Endodermal cell (in vitro differentiated cells): ENCODE data around the gene ZSCAN9. TPM values are rescaled to one million over a fixed set of nuclear protein-coding genes. Genes with fewer than 3 reads are reported as not detected.

Source experiments
- DNase-seq: peaks from one replicate; pipeline ENCODE4 v3.0.0-alpha.2; 2017
- H3K27ac ChIP-seq: 2 replicates; pipeline ENCODE4 v1.5.1; 2013; ENCODE audit warnings: mild to moderate bottlenecking, low read depth, low read length, moderate library complexity
- H3K27me3 ChIP-seq: 2 replicates; pipeline ENCODE4 v1.6.1; 2013; ENCODE audit warnings: mild to moderate bottlenecking, low read length, moderate library complexity; ENCODE audit not compliant: insufficient read depth, control insufficient read depth, poor library complexity, severe bottlenecking
- H3K36me3 ChIP-seq: 2 replicates; pipeline ENCODE4 v1.7.0; 2013; ENCODE audit warnings: mild to moderate bottlenecking, low read length, moderate library complexity; ENCODE audit not compliant: control insufficient read depth, insufficient read depth
- H3K4me1 ChIP-seq: one replicate; pipeline ENCODE4 v1.7.0; 2013; ENCODE audit warnings: low read length; ENCODE audit not compliant: control insufficient read depth, insufficient read depth
- H3K4me3 ChIP-seq: 2 replicates; pipeline ENCODE4 v1.5.1; 2013; ENCODE audit warnings: mild to moderate bottlenecking, low read length, moderate library complexity
- H3K9ac ChIP-seq: 2 replicates; pipeline ENCODE4 v1.6.1; 2013; ENCODE audit warnings: mild to moderate bottlenecking, low read length, moderate library complexity; ENCODE audit not compliant: poor library complexity, severe bottlenecking; ENCODE audit errors: extremely low read depth
- H3K9me3 ChIP-seq: 2 replicates; pipeline ENCODE4 v1.6.1; 2013; ENCODE audit warnings: mild to moderate bottlenecking, low read length, moderate library complexity; ENCODE audit not compliant: control insufficient read depth
- H3K27ac Mint-ChIP-seq: 2 replicates; pipeline ENCODE4 v1.8.0; 2020; ENCODE audit warnings: mixed read lengths
- H3K27me3 Mint-ChIP-seq: 2 replicates; pipeline ENCODE4 v1.8.0; 2021; ENCODE audit warnings: mild to moderate bottlenecking, mixed read lengths; ENCODE audit not compliant: insufficient read depth
- H3K36me3 Mint-ChIP-seq: 2 replicates; pipeline ENCODE4 v1.8.0; 2020; ENCODE audit warnings: low read depth, mixed read lengths
- H3K4me1 Mint-ChIP-seq: 2 replicates; pipeline ENCODE4 v1.8.0; 2020; ENCODE audit warnings: mixed read lengths
- H3K4me3 Mint-ChIP-seq: 2 replicates; pipeline ENCODE4 v1.8.0; 2020; ENCODE audit warnings: mild to moderate bottlenecking, moderate library complexity, mixed read lengths
- H3K9me3 Mint-ChIP-seq: 2 replicates; pipeline ENCODE4 v1.8.0; 2020; ENCODE audit warnings: mild to moderate bottlenecking, mixed read lengths
- WGBS, 2 experiments: methylation state at CpG; one replicate each; pipeline versions ENCODE4 v1.1.5 to v1.1.7; 2013; ENCODE audit warnings: missing lambda C conversion rate in 2 of 2, mixed read lengths in 1 of 2; ENCODE audit not compliant: insufficient coverage in 1 of 2, insufficient read length in 1 of 2; 5-methylcytosine and 5-hydroxymethylcytosine counted together
- total RNA-seq, 2 donors: library from RNA; stranded (reverse); fragmentation: NEBNext Ultra II Directional in 1 of 2; extraction: Animal tissue kit (Norgen Biotek cat#: 25700) in 1 of 2; gene quantifications; 2 replicates in 1 of 2; 3 replicates in 1 of 2; pipeline ENCODE4 v1.2.1, GENCODE V29; 2021
- TF ChIP-seq, protein P1 (sequence below): fragments of 200-600 bp; sonication (generic); conservative IDR thresholded peaks from 2 replicates; pipeline ENCODE4 v1.5.0; 2021; ENCODE audit warnings: antibody characterized with exemption, mild to moderate bottlenecking

The ZSCAN9 gene
- total RNA-seq, 2 donors from 2014 or later: 23.1 to 32.1 TPM

DNA sequence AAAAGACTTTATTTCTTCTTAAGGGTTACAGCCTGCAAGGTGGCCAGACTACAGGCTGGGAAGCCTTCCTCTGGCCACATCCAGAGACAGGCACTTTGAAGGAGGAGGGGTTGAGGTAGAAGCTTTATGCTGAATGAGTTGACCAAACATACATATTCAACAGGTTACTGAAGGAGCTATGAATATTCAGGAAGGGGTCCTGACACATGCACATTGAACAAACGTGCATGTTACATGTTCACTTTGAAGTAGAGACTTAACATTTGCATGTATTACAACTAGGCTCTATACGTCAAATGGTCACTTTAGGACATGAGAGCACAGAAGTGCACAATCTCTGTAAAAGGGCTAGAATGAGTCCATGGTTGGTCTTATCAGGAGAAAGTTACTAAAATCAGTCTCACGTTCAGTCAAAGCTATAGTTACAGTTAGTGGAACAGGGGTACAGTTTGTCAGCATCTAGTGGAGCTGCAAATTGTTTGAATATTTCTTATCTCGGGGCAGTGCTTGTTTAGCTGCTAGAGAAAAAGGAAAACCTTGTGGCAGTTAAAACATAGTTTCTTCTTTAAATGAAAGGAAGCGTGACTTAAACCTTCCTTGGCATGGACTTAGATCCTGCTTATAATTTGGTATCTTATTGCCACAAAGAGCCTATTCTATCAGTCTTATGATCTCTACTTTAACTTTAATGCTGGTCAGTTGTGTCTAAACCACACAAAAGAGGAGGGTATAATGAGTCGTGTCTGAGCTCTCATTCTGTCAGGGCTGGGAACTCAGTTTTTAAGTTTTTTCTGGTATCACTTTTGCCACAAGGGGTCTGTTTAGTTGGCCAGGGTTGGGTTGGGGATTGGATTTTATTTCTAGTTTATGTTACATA is 4.6 kb upstream of the ZSCAN9 start:
- Mint-ChIP-seq H3K27me3 (peaks cover 66% of the 10 kb centered on the region), H3K4me1 (peaks cover 3% of the 10 kb centered on the region), H3K4me3 (no peak overlapping the region), H3K9me3 (no peaks in the 10 kb centered on the region), H3K27ac (no peak overlapping the region), H3K36me3 (no peaks in the 10 kb centered on the region)
- H3K4me3 ChIP-seq: no peak overlapping the region
- TF ChIP-seq, protein P1, sequence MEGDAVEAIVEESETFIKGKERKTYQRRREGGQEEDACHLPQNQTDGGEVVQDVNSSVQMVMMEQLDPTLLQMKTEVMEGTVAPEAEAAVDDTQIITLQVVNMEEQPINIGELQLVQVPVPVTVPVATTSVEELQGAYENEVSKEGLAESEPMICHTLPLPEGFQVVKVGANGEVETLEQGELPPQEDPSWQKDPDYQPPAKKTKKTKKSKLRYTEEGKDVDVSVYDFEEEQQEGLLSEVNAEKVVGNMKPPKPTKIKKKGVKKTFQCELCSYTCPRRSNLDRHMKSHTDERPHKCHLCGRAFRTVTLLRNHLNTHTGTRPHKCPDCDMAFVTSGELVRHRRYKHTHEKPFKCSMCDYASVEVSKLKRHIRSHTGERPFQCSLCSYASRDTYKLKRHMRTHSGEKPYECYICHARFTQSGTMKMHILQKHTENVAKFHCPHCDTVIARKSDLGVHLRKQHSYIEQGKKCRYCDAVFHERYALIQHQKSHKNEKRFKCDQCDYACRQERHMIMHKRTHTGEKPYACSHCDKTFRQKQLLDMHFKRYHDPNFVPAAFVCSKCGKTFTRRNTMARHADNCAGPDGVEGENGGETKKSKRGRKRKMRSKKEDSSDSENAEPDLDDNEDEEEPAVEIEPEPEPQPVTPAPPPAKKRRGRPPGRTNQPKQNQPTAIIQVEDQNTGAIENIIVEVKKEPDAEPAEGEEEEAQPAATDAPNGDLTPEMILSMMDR: peak; percentile 25
- no peaks in the 10 kb centered on the region for H3K36me3 ChIP-seq
- no peak overlapping the region for H3K27ac ChIP-seq
- H3K27me3 ChIP-seq: peaks cover 48% of the 10 kb centered on the region
- DNase-seq: no peak
- H3K9me3 ChIP-seq: no peaks in the 10 kb centered on the region
- H3K4me1 ChIP-seq: no peaks in the 10 kb centered on the region
- no peak overlapping the region for H3K9ac ChIP-seq
- 66 to 68% methylated on average over 5 to 6 of the region's 6 CpGs for WGBS, 2 experiments

DNA sequence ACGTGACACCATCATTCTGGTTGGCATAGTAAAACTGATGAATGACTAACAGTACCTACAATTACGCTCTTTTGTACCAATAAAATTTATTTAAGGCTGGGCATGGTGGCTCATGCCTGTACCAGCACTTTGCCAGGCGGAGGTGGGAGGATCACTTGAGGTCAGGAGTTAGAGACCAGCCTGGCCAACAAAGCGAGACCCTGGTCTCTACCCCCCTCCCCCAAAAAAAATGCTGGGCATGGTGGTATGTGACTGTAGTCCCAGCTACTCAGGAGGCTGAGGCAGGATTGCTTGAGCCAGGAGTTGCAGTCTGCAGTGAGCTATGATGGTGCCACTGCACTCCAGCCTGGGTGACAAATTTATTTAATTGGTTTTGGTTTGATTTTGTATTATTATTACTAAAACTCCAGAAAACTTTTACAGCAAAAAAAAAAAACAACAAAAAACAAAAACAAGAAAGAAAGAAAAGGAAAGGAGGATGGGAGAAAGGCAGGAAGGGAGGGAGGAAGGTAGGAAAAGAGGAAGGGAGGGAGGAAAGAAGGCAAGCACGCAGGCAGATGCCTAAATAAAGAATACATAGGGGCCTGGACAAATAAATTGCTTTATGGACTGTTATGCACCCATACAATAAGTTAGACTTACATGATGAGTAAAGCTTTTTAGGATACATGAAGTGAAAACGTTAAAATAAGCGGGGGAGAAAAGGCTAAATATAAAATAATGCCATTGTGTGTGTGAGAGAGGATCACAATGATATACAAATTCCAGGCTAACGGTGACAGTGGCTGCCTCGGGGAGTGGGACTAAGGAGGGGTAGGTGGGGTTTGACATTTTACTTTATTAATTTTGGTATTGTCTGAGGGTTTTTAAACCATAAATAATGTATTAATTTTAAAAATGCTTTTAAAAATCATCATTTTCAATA is 682 bp upstream of the ZSCAN9 start:
- peaks cover 25% of the 10 kb centered on the region for H3K36me3 ChIP-seq
- peaks cover 46% of the 10 kb centered on the region for H3K27me3 ChIP-seq
- Mint-ChIP-seq H3K27me3 (peaks cover 49% of the 10 kb centered on the region), H3K36me3 (peaks cover 23% of the 10 kb centered on the region), H3K9me3 (peaks cover 2% of the 10 kb centered on the region), H3K4me1 (peaks cover 3% of the 10 kb centered on the region), H3K4me3 (peak overlapping the region; percentile 94), H3K27ac (peak overlapping the region; percentile 91)
- no peaks in the 10 kb centered on the region for H3K4me1 ChIP-seq
- no peaks in the 10 kb centered on the region for H3K9me3 ChIP-seq
- TF ChIP-seq, protein P1: no peak
- peak overlapping the region; percentile 96 for H3K4me3 ChIP-seq
- DNase-seq: peak; percentile 49
- no peak overlapping the region for H3K27ac ChIP-seq
- H3K9ac ChIP-seq: peak overlapping the region; percentile 65
- 52 to 68% methylated on average over 2 to 9 of the region's 9 CpGs for whole genome bisulfite sequencing, 2 experiments

- H3K27me3 ChIP-seq: peaks cover 25% of the 10 kb centered on the region
- H3K9me3 Mint-ChIP-seq: peaks cover 15% of the 10 kb centered on the region
- no peak overlapping the region for H3K27ac ChIP-seq
- H3K36me3 Mint-ChIP-seq: peaks cover 43% of the 10 kb centered on the region
- peaks cover 45% of the 10 kb centered on the region for H3K36me3 ChIP-seq
- H3K9ac ChIP-seq: peak overlapping the region; percentile 65
- peak overlapping the region; percentile 96 for H3K4me3 ChIP-seq
- 93 to 100% methylated on average over 1 to 2 of the region's 2 CpGs for WGBS, 2 experiments
- H3K4me3 Mint-ChIP-seq: peak overlapping the region; percentile 94
- H3K27me3 Mint-ChIP-seq: peaks cover 28% of the 10 kb centered on the region
- no peak for DNase-seq
- H3K27ac Mint-ChIP-seq: no peak overlapping the region
- no peaks in the 10 kb centered on the region for H3K4me1 ChIP-seq
- TF ChIP-seq, protein P1: no peak
- peaks cover 8% of the 10 kb centered on the region for H3K9me3 ChIP-seq
- H3K4me1 Mint-ChIP-seq: peaks cover 3% of the 10 kb centered on the region
Measured at GRCh38 chr6:28226460-28226859, 1.4 kb downstream of the ZSCAN9 start.
